ENCODE results near the gene ZNF423. TPM values are rescaled to one million over a fixed set of nuclear protein-coding genes. Genes with fewer than 3 reads are reported as not detected.
"Not testable (repeated sequence)": the region's sequence is repeated elsewhere in the genome, so short reads cannot be mapped to it uniquely, and the experiment has no call there.

ZNF423 gene
- total RNA-seq, 1 donor, result 0.81 TPM

- no peak for DNase-seq (ENCODE audit: low read depth in 2 of 3, low spot score in 2 of 3)
These were observed 279.8 kb downstream of the ZNF423 start for GRCh38 chr16:49576173-49576494.

GRCh38 chr16:49575346-49576172, 280.4 kb downstream of the ZNF423 start:
- peak in 1 of 3 donors; percentile 29 for DNase-seq (ENCODE audit: low read depth in 2 of 3, low spot score in 2 of 3)

- DNase-seq (ENCODE audit: low read depth in 2 of 3, low spot score in 2 of 3), result no peak
These were observed 281.1 kb downstream of the ZNF423 start for GRCh38 chr16:49574826-49575225.

- no peak for DNase-seq (ENCODE audit: low read depth in 2 of 3, low spot score in 2 of 3)
These were observed 288.0 kb downstream of the ZNF423 start for GRCh38 chr16:49567950-49568349.

- no peak for DNase-seq (ENCODE audit: low read depth in 2 of 3, low spot score in 2 of 3)
These were observed 289.5 kb downstream of the ZNF423 start for GRCh38 chr16:49566432-49566831.

GRCh38 chr16:49564496-49565229, 291.2 kb downstream of the ZNF423 start:
- no peak for DNase-seq (ENCODE audit: low read depth in 2 of 3, low spot score in 2 of 3)

GRCh38 chr16:49563666-49564065, 292.2 kb downstream of the ZNF423 start:
- no peak for DNase-seq (ENCODE audit: low read depth in 2 of 3, low spot score in 2 of 3)

- not testable (repeated sequence) for DNase-seq (ENCODE audit: low read depth in 2 of 3, low spot score in 2 of 3)
These were observed 293.0 kb downstream of the ZNF423 start for GRCh38 chr16:49562894-49563293.

GRCh38 chr16:49562228-49562627, 293.7 kb downstream of the ZNF423 start:
- DNase-seq (ENCODE audit: low read depth in 2 of 3, low spot score in 2 of 3), result no peak

GRCh38 chr16:49560004-49560830, 295.7 kb downstream of the ZNF423 start:
- no peak for DNase-seq (ENCODE audit: low read depth in 2 of 3, low spot score in 2 of 3)

- DNase-seq (ENCODE audit: low read depth in 2 of 3, low spot score in 2 of 3), result no peak
These were observed 296.7 kb downstream of the ZNF423 start for GRCh38 chr16:49559242-49559641.

GRCh38 chr16:49558451-49558850, 297.5 kb downstream of the ZNF423 start:
- DNase-seq (ENCODE audit: low read depth in 2 of 3, low spot score in 2 of 3), result no peak

- DNase-seq (ENCODE audit: low read depth in 2 of 3, low spot score in 2 of 3), result peak in 2 of 3 donors; percentile 22 to 56
These were observed 299.1 kb downstream of the ZNF423 start for GRCh38 chr16:49556606-49557446.

- no peak for DNase-seq (ENCODE audit: low read depth in 2 of 3, low spot score in 2 of 3)
These were observed 299.7 kb downstream of the ZNF423 start for GRCh38 chr16:49556249-49556605.

- DNase-seq (ENCODE audit: low read depth in 2 of 3, low spot score in 2 of 3), result no peak
These were observed 301.2 kb downstream of the ZNF423 start for GRCh38 chr16:49554681-49555080.

- no peak for DNase-seq (ENCODE audit: low read depth in 2 of 3, low spot score in 2 of 3)
These were observed 303.5 kb downstream of the ZNF423 start for GRCh38 chr16:49552313-49552928.

GRCh38 chr16:49550666-49551065, 305.2 kb downstream of the ZNF423 start:
- DNase-seq (ENCODE audit: low read depth in 2 of 3, low spot score in 2 of 3), result no peak

- DNase-seq (ENCODE audit: low read depth in 2 of 3, low spot score in 2 of 3), result no peak
These were observed 305.8 kb downstream of the ZNF423 start for GRCh38 chr16:49550140-49550539.

- no peak for DNase-seq (ENCODE audit: low read depth in 2 of 3, low spot score in 2 of 3)
These were observed 307.5 kb downstream of the ZNF423 start for GRCh38 chr16:49548325-49548970.

Data from hematopoietic multipotent progenitor cell (in vitro differentiated cells).